HFF-Myc (cell line): ENCODE measurements around the gene FLVCR2.

Source experiments
- DNase-seq: peaks from one replicate; pipeline ENCODE4 v3.0.0-alpha.2; 2011; ENCODE audit warnings: low read depth; ENCODE audit errors: extremely low read depth
- H3K4me3 ChIP-seq: replicated peaks from 2 replicates; pipeline ENCODE4 v1.5.1; 2011; ENCODE audit warnings: low read depth, mild to moderate bottlenecking, control low read depth, low read length
- TF ChIP-seq, protein P1 (sequence below): IDR thresholded peaks from 2 replicates; pipeline ENCODE4 v1.5.1; 2012; ENCODE audit warnings: mild to moderate bottlenecking, low read depth, low read length, control low read depth; ENCODE audit errors: missing control alignments

Gene FLVCR2, protein sequence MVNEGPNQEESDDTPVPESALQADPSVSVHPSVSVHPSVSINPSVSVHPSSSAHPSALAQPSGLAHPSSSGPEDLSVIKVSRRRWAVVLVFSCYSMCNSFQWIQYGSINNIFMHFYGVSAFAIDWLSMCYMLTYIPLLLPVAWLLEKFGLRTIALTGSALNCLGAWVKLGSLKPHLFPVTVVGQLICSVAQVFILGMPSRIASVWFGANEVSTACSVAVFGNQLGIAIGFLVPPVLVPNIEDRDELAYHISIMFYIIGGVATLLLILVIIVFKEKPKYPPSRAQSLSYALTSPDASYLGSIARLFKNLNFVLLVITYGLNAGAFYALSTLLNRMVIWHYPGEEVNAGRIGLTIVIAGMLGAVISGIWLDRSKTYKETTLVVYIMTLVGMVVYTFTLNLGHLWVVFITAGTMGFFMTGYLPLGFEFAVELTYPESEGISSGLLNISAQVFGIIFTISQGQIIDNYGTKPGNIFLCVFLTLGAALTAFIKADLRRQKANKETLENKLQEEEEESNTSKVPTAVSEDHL

DNA sequence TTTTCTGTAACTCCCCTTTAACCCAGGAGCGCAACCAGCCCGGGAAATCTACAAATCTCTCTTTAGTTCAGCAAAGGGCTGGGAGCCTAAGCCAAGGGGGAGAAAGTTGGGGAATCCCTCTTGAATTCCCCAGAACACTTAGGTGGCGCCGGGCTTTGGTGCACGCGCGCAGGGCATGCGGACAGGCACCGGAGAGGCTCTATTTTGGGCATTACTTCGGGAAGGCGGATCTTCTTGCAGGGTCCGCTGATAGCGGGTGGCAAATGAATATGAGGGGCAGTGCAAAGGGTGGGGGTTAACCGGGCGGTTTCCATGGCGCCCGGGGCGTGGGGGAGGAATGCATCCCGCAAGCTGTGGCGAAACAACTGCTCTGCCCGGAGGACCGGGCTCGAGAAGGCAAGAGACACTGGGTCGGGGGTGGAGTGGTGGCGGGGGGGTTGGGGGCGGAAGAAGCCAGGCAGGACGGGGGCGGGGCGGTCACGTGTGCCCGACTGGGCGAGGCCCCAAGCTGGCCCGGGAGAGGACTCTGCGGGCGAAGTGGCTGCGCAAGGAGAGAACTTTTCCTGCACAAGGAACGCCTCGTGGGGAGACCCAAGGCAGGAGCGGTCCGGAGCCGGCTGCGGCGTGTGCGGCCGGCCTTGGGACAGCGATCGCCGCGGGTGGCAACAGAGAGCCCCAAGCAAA lies at the start of gene FLVCR2:
FLVCR2 (plus strand) TSS at position 519 of the 684 bp plus-strand sequence. CDS start 353 bp downstream, outside the sequence.
- peak within 1 kb of the TSS; percentile 52 for H3K4me3 ChIP-seq
- DNase-seq: no peak
- TF ChIP-seq, protein P1, sequence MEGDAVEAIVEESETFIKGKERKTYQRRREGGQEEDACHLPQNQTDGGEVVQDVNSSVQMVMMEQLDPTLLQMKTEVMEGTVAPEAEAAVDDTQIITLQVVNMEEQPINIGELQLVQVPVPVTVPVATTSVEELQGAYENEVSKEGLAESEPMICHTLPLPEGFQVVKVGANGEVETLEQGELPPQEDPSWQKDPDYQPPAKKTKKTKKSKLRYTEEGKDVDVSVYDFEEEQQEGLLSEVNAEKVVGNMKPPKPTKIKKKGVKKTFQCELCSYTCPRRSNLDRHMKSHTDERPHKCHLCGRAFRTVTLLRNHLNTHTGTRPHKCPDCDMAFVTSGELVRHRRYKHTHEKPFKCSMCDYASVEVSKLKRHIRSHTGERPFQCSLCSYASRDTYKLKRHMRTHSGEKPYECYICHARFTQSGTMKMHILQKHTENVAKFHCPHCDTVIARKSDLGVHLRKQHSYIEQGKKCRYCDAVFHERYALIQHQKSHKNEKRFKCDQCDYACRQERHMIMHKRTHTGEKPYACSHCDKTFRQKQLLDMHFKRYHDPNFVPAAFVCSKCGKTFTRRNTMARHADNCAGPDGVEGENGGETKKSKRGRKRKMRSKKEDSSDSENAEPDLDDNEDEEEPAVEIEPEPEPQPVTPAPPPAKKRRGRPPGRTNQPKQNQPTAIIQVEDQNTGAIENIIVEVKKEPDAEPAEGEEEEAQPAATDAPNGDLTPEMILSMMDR: no peak

DNA sequence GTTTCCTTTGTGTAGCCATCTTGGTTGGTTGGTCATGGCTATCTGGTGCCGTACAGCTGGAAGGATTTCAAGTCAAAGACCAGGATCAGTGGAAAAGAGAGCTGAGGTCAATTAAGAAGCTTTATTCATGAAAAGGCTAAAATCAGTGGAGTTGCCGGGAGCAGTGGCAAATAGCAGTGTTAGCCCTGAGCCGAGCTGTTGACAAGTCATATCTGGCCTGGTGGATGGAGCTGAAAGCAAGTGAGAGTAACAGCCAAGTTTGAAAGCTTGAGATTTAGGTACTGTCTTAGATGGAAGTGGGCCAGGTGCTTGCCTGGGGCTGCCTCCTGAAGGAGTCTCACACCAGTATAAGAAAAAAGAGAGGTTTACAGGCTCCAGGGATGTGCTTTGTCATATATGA lies 47.2 kb upstream of the FLVCR2 start:
- no peak for DNase-seq
- TF ChIP-seq, protein P1: no peak

DNA sequence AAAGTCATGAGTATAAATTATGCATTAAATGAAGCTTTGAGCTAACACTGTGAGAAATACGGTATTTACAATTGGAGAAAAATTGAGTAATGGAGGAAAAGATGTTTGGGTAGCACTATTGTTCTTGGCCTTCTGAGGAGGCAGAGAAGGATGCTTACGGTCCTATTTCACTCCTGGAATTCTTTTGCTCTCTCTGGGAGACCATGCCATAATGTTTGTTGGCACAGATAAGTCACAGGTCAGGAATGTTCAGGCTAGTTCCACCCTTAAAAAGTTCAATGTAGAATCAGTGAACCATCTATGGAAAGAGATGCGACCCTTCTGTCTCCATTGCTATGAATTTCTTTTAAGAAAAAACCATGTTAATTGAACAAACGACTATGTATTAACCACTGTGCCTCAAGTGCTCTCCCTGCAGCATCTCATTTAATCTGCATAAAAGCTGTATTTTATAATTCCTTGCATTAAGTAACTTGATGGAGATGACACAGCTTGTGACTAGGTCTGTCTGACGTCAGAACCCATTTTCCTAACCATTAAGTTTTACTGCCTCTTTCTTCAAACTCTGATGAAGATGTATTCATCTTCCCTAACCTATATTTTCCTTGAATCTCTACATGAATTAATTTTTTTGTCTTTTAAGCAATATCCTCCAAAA lies 46.6 kb upstream of the FLVCR2 start:
- TF ChIP-seq, protein P1: no peak
- H3K4me3 ChIP-seq: no peak overlapping the region
- DNase-seq: no peak

More for the DNA sequence above, 47.2 kb upstream of the FLVCR2 start:
- no peak overlapping the region for H3K4me3 ChIP-seq

DNA sequence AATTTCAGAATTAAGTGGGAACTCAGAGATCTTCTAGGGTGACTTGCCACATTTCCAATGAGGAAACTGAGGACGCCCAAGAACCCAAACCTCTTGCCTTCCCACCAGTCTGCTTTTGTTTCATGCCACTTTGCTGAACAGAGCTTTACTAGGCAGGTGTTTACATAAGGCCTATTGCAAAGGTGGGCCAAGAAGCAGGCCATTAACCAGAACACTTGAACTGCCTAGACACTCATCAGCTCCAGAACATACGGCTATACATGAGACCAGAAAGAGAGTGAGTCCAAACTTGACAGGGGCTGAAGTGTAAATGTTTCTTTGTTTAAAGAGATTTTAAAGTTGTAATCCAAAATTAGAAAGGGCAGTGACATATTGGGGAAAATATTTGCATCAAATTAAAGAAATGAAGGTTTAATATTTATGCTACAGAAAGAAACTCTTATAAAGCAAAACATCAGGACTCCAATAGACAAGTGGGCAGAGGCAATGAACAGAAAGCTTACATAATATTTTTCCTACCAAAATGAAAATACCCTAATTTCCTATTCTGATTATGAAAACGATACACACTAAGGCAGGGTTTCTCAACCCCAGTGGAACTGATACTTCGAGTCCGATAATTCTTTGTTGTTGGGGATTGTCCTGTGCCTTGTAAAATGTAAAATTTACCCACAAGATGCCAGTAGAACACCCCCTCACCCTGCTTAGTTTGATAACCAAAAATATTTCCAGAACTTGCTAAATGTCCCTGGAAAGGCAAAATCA lies 44.4 kb upstream of the FLVCR2 start:
- TF ChIP-seq, protein P1: no peak
- no peak for DNase-seq
- no peak overlapping the region for H3K4me3 ChIP-seq

DNA sequence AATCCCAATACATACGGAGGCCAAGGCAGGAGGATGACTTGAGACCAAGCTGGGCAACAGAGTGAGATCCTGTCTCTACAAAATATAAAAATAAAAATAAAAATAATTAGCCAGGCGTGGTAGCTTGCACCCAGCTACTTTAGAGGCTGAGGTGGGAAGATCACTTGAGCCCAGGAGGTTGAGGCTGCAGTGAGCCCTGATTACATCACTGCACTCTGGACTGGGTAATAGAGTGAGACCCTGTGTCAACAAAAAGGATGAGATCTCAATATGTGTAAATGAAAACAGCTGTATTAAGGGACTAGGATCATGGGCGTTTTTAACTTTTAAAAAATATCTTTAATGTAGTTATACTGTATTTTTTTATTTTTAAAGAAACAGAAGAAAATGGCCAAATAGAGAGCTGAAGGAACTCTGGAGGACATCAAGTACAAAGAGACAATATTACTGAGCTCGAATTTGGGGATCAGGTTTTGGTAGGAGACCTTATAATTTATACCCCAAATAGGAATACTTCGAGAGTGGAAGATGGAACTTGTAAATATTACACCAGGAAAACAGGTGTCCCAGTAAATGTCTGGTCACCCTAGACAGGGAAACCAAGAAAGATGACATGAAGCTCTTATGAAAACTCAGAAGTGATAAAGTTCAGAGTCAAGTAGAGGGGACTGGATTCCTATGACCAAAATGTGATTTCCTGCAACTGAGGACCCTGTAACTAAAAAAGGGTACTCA lies 43.1 kb upstream of the FLVCR2 start:
- no peak overlapping the region for H3K4me3 ChIP-seq
- TF ChIP-seq, protein P1: no peak
- no peak for DNase-seq

DNA sequence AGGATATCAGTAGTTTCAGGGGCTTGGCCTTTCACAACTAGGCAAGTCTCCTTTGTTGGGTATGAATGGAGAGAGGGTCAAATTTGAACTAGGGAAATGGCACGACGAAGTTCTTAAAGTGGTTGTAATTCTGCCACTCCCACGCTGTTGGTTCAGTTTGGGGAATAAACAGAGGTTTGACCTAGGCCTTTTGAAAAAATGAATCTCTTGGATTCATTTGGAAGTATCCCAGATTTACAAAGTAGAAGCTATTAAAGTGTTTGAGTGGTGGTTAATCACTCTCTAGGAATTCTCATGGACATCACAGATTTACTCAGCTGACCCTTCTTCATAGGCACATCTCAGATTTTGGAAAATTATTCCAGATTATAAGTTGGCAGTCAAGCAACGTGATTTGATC lies 41.3 kb upstream of the FLVCR2 start:
- DNase-seq: no peak
- H3K4me3 ChIP-seq: no peak overlapping the region
- TF ChIP-seq, protein P1: no peak
